PC-9 (cell line): ENCODE results near the gene DISP3. TPM values are rescaled to one million over a fixed set of nuclear protein-coding genes. Genes with fewer than 3 reads are reported as not detected.

Experiments
- BruUV-seq: library from RNA; stranded (reverse); fragments of 400-500 nt; replicated peaks from 2 replicates; lab custom pipeline; 2021; lab: Mats Ljungman, UMichigan
- CTCF ChIA-PET: fragments of 300-600 bp; sonication (Branson Sonifier 250); formaldehyde crosslinking; loops from one replicate; lab custom pipeline; 2022; ENCODE audit warnings: antibody characterized with exemption; lab: Charles Lee
- POLR2A ChIA-PET: fragments of 300-600 bp; sonication (Branson Sonifier 250); formaldehyde crosslinking; loops from one replicate; lab custom pipeline; 2022; ENCODE audit warnings: antibody characterized with exemption; ENCODE audit not compliant: unreplicated experiment; lab: Charles Lee
- DNase-seq, 2 experiments: peaks; one replicate each; pipeline versions ENCODE4 v3.0.0 to v3.0.0-alpha.2; 2015 to 2022; ENCODE audit warnings: mixed read lengths in 1 of 2
- H2AFZ ChIP-seq: fragments of 200-600 bp; sonication (generic); 2 replicates; pipeline ENCODE4 v1.8.1; 2017; ENCODE audit warnings: antibody characterized with exemption
- H3F3A ChIP-seq: fragments of 200-600 bp; sonication (generic); 2 replicates; pipeline ENCODE4 v1.8.1; 2017; ENCODE audit warnings: antibody characterized with exemption, mild to moderate bottlenecking, low read depth; ENCODE audit not compliant: insufficient read depth
- H3K27ac ChIP-seq: fragments of 200-600 bp; sonication (generic); 2 replicates; pipeline ENCODE4 v1.6.1; 2016; ENCODE audit warnings: mixed run types
- H3K27me3 ChIP-seq: fragments of 200-600 bp; sonication (generic); 2 replicates; pipeline ENCODE4 v1.6.1; 2016; ENCODE audit warnings: low read depth, mixed run types; ENCODE audit not compliant: insufficient read depth
- H3K36me3 ChIP-seq: fragments of 200-600 bp; sonication (generic); 2 replicates; pipeline ENCODE4 v1.6.1; 2016; ENCODE audit warnings: low read depth, mixed run types
- H3K4me1 ChIP-seq: fragments of 200-600 bp; sonication (generic); replicated peaks from 2 replicates; pipeline ENCODE4 v1.6.1; 2016; ENCODE audit warnings: mixed run types; ENCODE audit not compliant: insufficient read depth
- H3K4me2 ChIP-seq: fragments of 200-600 bp; sonication (generic); 2 replicates; pipeline ENCODE4 v1.6.1; 2017; ENCODE audit warnings: mixed run types
- H3K4me3 ChIP-seq: fragments of 200-600 bp; sonication (generic); 2 replicates; pipeline ENCODE4 v1.6.1; 2016; ENCODE audit warnings: mixed run types
- H3K79me2 ChIP-seq: fragments of 200-600 bp; sonication (generic); 2 replicates; pipeline ENCODE4 v1.6.1; 2017; ENCODE audit warnings: low read depth, mixed run types
- H3K9me2 ChIP-seq: fragments of 200-600 bp; sonication (generic); 2 replicates; pipeline ENCODE4 v1.8.1; 2017; ENCODE audit warnings: mild to moderate bottlenecking; ENCODE audit not compliant: insufficient read depth
- H3K9me3 ChIP-seq: fragments of 200-600 bp; sonication (generic); 2 replicates; pipeline ENCODE4 v1.8.1; 2016; ENCODE audit warnings: low read depth; ENCODE audit not compliant: insufficient read depth
- H4K20me1 ChIP-seq: fragments of 200-600 bp; sonication (generic); 2 replicates; pipeline ENCODE4 v1.8.1; 2017; ENCODE audit not compliant: insufficient read depth
- EZH2 ChIP-seq: fragments of 200-600 bp; sonication (generic); IDR thresholded peaks from 2 replicates; pipeline ENCODE4 v1.8.0; 2017; ENCODE audit warnings: antibody characterized with exemption, low read depth
- intact Hi-C: fragments of 100-400 bp; cut with micrococcal nuclease; formaldehyde crosslinking; loops from one replicate; pipeline ENCODE4 v1.10.0; 2022; ENCODE audit not compliant: unreplicated experiment
- total RNA-seq: library from RNA; stranded (reverse); gene quantifications from 2 replicates; pipeline ENCODE4 v1.2.3, GENCODE V29; 2021
- TF ChIP-seq, protein P1 (sequence below): fragments of 200-600 bp; sonication (generic); conservative IDR thresholded peaks from 2 replicates; pipeline ENCODE4 v1.6.1; 2017; ENCODE audit warnings: mixed run types, antibody characterized with exemption, mild to moderate bottlenecking, moderate library complexity

DISP3 gene
- total RNA-seq, 1 experiment from 2014 or later, result not detected

DNA sequence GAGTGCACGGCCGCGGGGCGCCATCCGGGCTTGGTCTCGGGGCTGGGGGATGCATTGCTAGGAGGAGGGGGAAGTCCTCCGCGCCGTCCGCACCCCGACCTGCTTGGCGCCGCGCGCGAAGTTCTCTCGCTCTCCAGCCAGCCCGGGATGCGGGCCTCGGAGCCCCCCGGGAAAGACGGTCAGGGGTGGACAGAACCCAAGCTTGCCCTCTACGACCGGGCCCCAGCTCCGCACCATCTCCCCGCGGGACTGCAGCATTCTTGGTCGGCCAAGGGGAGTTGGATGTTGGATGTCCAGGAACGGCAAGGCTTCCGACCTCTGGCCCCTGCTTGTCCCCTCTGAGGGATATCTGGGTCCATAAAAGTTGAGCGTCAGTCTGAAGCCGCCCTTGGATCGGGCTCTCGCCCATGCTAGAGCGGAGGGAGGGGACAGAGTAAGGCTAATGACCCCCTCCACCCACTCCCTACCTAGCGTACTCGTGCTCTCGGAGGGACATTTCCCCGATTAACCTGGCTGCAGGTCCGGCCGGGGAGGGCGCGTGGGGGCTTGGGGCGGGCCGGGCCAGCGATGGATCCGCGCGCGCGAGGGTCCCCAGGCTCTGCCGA lies 522 bp downstream of the DISP3 start:
- H3K27me3 ChIP-seq, result peaks cover 35% of the 10 kb centered on the region
- ChIA-PET POLR2A (no interaction called here), CTCF (no interaction called here)
- H3K9me2 ChIP-seq, result no peaks in the 10 kb centered on the region
- no peaks in the 10 kb centered on the region for H3K9me3 ChIP-seq
- H4K20me1 ChIP-seq, result no peaks in the 10 kb centered on the region; the same call in 1 of the 2 replicates
- H3F3A ChIP-seq, result no peaks in the 10 kb centered on the region
- no peak overlapping the region for H2AFZ ChIP-seq
- no peaks in the 10 kb centered on the region for H3K4me1 ChIP-seq
- BruUV-seq, result no TSS peak
- no peaks in the 10 kb centered on the region for H3K79me2 ChIP-seq
- H3K4me2 ChIP-seq, result no peak overlapping the region
- no peak for DNase-seq
- intact Hi-C loops, result no loop called here
- H3K27ac ChIP-seq, result no peak overlapping the region
- no peaks in the 10 kb centered on the region for H3K36me3 ChIP-seq
- H3K4me3 ChIP-seq, result no peak overlapping the region
- no peak for TF ChIP-seq EZH2

DNA sequence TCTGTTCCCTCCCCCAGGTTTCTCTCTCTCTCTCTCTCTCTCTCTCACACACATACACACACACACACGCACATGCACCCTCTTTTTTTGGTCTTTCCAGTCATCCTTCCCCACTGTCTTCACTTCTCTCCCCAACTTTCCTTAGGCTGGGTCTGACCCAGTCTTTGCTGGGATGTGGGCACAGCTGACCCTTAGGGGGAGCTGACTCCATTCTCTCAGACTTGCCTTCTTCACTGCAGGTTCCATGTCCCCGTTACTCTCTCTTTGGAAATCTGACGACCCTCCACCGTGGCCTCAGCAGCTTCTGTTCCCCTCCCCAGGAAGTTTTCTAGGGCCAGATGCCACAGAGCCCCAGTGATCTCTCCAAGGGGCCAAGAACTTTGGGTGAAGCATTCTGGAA lies 2.1 kb downstream of the DISP3 start:
- intact Hi-C loops, result no loop called here
- DNase-seq, result no peak
- BruUV-seq, result no TSS peak
- Histone ChIP-seq H3K9me3 (no peaks in the 10 kb centered on the region), H2AFZ (no peak overlapping the region), H3K27ac (no peak overlapping the region), H3K36me3 (no peaks in the 10 kb centered on the region), H3K4me2 (no peak overlapping the region), H3K27me3 (peaks cover 48% of the 10 kb centered on the region), H3K9me2 (no peaks in the 10 kb centered on the region), H3K4me3 (no peak overlapping the region), H3K4me1 (no peaks in the 10 kb centered on the region), H3K79me2 (no peaks in the 10 kb centered on the region), H4K20me1 (no peaks in the 10 kb centered on the region), H3F3A (no peaks in the 10 kb centered on the region)
- ChIA-PET POLR2A (no interaction called here), CTCF (no interaction called here)
- TF ChIP-seq EZH2, result no peak

- ChIA-PET CTCF (no interaction called here), POLR2A (no interaction called here)
- no TSS peak for BruUV-seq
- no peaks in the 10 kb centered on the region for H3K4me1 ChIP-seq
- H3K9me2 ChIP-seq, result no peaks in the 10 kb centered on the region
- no peaks in the 10 kb centered on the region for H3F3A ChIP-seq
- H2AFZ ChIP-seq, result no peak overlapping the region
- H3K27me3 ChIP-seq, result peaks cover 52% of the 10 kb centered on the region
- H3K27ac ChIP-seq, result no peak overlapping the region
- no peaks in the 10 kb centered on the region for H3K79me2 ChIP-seq
- no peak overlapping the region for H3K4me2 ChIP-seq
- TF ChIP-seq EZH2, result no peak
- TF ChIP-seq, protein P1, sequence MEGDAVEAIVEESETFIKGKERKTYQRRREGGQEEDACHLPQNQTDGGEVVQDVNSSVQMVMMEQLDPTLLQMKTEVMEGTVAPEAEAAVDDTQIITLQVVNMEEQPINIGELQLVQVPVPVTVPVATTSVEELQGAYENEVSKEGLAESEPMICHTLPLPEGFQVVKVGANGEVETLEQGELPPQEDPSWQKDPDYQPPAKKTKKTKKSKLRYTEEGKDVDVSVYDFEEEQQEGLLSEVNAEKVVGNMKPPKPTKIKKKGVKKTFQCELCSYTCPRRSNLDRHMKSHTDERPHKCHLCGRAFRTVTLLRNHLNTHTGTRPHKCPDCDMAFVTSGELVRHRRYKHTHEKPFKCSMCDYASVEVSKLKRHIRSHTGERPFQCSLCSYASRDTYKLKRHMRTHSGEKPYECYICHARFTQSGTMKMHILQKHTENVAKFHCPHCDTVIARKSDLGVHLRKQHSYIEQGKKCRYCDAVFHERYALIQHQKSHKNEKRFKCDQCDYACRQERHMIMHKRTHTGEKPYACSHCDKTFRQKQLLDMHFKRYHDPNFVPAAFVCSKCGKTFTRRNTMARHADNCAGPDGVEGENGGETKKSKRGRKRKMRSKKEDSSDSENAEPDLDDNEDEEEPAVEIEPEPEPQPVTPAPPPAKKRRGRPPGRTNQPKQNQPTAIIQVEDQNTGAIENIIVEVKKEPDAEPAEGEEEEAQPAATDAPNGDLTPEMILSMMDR, result no peak
- intact Hi-C loops, result no loop called here
- H4K20me1 ChIP-seq, result no peaks in the 10 kb centered on the region
- no peak overlapping the region for H3K4me3 ChIP-seq
- no peak for DNase-seq
- no peaks in the 10 kb centered on the region for H3K36me3 ChIP-seq
- H3K9me3 ChIP-seq, result no peaks in the 10 kb centered on the region
Measured at GRCh38 chr1:11482198-11482597, 3.2 kb downstream of the DISP3 start.

GRCh38 chr1:11482701-11483479 lies 3.9 kb downstream of the DISP3 start:
- Histone ChIP-seq H3K27ac (no peak overlapping the region), H3K4me3 (no peak overlapping the region), H3K4me1 (no peaks in the 10 kb centered on the region), H3K79me2 (no peaks in the 10 kb centered on the region), H3K9me3 (no peaks in the 10 kb centered on the region), H3F3A (no peaks in the 10 kb centered on the region), H3K36me3 (no peaks in the 10 kb centered on the region), H3K9me2 (no peaks in the 10 kb centered on the region), H4K20me1 (no peaks in the 10 kb centered on the region), H3K27me3 (peaks cover 55% of the 10 kb centered on the region), H2AFZ (no peak overlapping the region), H3K4me2 (no peak overlapping the region)
- intact Hi-C loops, result no loop called here
- BruUV-seq, result no TSS peak
- ChIA-PET POLR2A (interaction anchor here (0.5 kb wide), 1 partner anchor 390 kb away, joined by 3 read pairs; no protein-coding TSS in a partner anchor), CTCF (no interaction called here)
- TF ChIP-seq, protein P1, result no peak
- TF ChIP-seq EZH2, result no peak
- no peak for DNase-seq
